HEK293 (cell line): ENCODE results near the gene ZACN.
"Not testable (repeated sequence)": the region's sequence is repeated elsewhere in the genome, so short reads cannot be mapped to it uniquely, and the experiment has no call there.

Experiments
- CTCF ChIA-PET: fragments of 350-600 bp; formaldehyde crosslinking; extraction: SDS; loops from one replicate; lab custom pipeline; 2021; ENCODE audit warnings: antibody characterized with exemption; lab: Yijun Ruan, JAX
- POLR2A ChIA-PET: fragments of 300-600 bp; formaldehyde crosslinking; extraction: SDS; loops from one replicate; lab custom pipeline; 2020; ENCODE audit warnings: antibody characterized with exemption, inconsistent platforms; lab: Yijun Ruan, JAX
- H3K27ac ChIP-seq: fragments of 200-500 bp; sonication (Bioruptor generic); 2 replicates; pipeline ENCODE4 v1.5.1; 2014; ENCODE audit warnings: low read depth, low read length, control low read depth, inconsistent platforms; ENCODE audit errors: extremely low read depth
- H3K36me3 ChIP-seq, 2 experiments: fragments of 200-500 bp in 1 of 2; sonication (Bioruptor generic) in 1 of 2; 1 replicate in 1 of 2; 2 replicates in 1 of 2; pipeline ENCODE4 v1.5.1; 2014 to 2017; ENCODE audit warnings: inconsistent platforms in 2 of 2, low read length in 2 of 2; ENCODE audit not compliant: control insufficient read depth in 2 of 2, insufficient read depth in 1 of 2
- H3K4me1 ChIP-seq: fragments of 200-500 bp; sonication (Bioruptor generic); 2 replicates; pipeline ENCODE4 v1.5.1; 2014; ENCODE audit warnings: mild to moderate bottlenecking, low read length, inconsistent platforms; ENCODE audit not compliant: control insufficient read depth, insufficient read depth
- H3K4me3 ChIP-seq: 2 replicates; pipeline ENCODE4 v1.5.1; 2011; ENCODE audit warnings: low read depth, mild to moderate bottlenecking, control low read depth, low read length, moderate library complexity
- H3K9me3 ChIP-seq: fragments of 200-500 bp; sonication (Bioruptor generic); 2 replicates; pipeline ENCODE4 v1.5.1; 2014; ENCODE audit warnings: low read depth, low read length, inconsistent platforms; ENCODE audit not compliant: control insufficient read depth, insufficient read depth
- GLIS1 ChIP-seq: fragments of 450-650 bp; formaldehyde crosslinking; IDR thresholded peaks from 2 replicates; pipeline ENCODE4 v1.5.1; 2016; ENCODE audit warnings: missing biosample characterization, missing genetic modification characterization
- KLF1 ChIP-seq: fragments of 450-650 bp; formaldehyde crosslinking; IDR thresholded peaks from 2 replicates; pipeline ENCODE4 v1.5.1; 2016; ENCODE audit warnings: missing biosample characterization, missing genetic modification characterization
- KLF16 ChIP-seq: fragments of 450-650 bp; formaldehyde crosslinking; IDR thresholded peaks from 2 replicates; pipeline ENCODE4 v1.5.1; 2017; ENCODE audit warnings: missing biosample characterization, missing genetic modification characterization
- PRDM1 ChIP-seq: fragments of 450-650 bp; formaldehyde crosslinking; IDR thresholded peaks from 2 replicates; pipeline ENCODE4; 2016; ENCODE audit warnings: missing biosample characterization, missing genetic modification characterization
- ZBTB1 ChIP-seq: fragments of 450-650 bp; formaldehyde crosslinking; IDR thresholded peaks from 2 replicates; pipeline ENCODE4 v1.5.1; 2016; ENCODE audit warnings: missing biosample characterization, missing genetic modification characterization
- ZNF10 ChIP-seq: fragments of 450-650 bp; formaldehyde crosslinking; IDR thresholded peaks from 2 replicates; pipeline ENCODE4 v1.5.1; 2017; ENCODE audit warnings: missing biosample characterization, missing genetic modification characterization
- ZNF121 ChIP-seq: fragments of 450-650 bp; formaldehyde crosslinking; IDR thresholded peaks from 2 replicates; pipeline ENCODE4 v1.5.1; 2016; ENCODE audit warnings: missing biosample characterization, missing genetic modification characterization
- ZNF138 ChIP-seq: fragments of 450-650 bp; formaldehyde crosslinking; IDR thresholded peaks from 2 replicates; pipeline ENCODE4 v1.5.1; 2016; ENCODE audit warnings: missing biosample characterization, missing genetic modification characterization, borderline replicate concordance
- ZNF23 ChIP-seq: fragments of 450-650 bp; formaldehyde crosslinking; IDR thresholded peaks from 2 replicates; pipeline ENCODE4 v1.5.1; 2016; ENCODE audit warnings: missing biosample characterization, missing genetic modification characterization, borderline replicate concordance
- ZNF274 ChIP-seq, 2 experiments: fragments of 200-500 bp in 1 of 2; fragments of 450-650 bp in 1 of 2; sonication (Bioruptor generic) in 1 of 2; formaldehyde crosslinking in 1 of 2; IDR thresholded peaks; 2 replicates each; pipeline versions ENCODE4 v1.5.1 to v1.6.1; 2014 to 2016; ENCODE audit warnings: borderline replicate concordance in 1 of 2, inconsistent platforms in 1 of 2, low read length in 1 of 2, missing biosample characterization in 1 of 2, missing genetic modification characterization in 1 of 2
- ZNF302 ChIP-seq: fragments of 450-650 bp; formaldehyde crosslinking; IDR thresholded peaks from 2 replicates; pipeline ENCODE4 v1.5.1; 2016; ENCODE audit warnings: missing biosample characterization, missing genetic modification characterization, low read depth
- ZNF366 ChIP-seq: fragments of 450-650 bp; formaldehyde crosslinking; conservative IDR thresholded peaks from 2 replicates; pipeline ENCODE4 v1.5.1; 2016; ENCODE audit warnings: missing biosample characterization, missing genetic modification characterization
- ZNF530 ChIP-seq: fragments of 450-650 bp; formaldehyde crosslinking; IDR thresholded peaks from 2 replicates; pipeline ENCODE4 v1.5.1; 2016; ENCODE audit warnings: low read depth, missing biosample characterization, missing genetic modification characterization
- ZNF600 ChIP-seq: fragments of 450-650 bp; formaldehyde crosslinking; IDR thresholded peaks from 2 replicates; pipeline ENCODE4 v1.5.1; 2016; ENCODE audit warnings: missing biosample characterization, missing genetic modification characterization
- ZSCAN16 ChIP-seq: fragments of 450-650 bp; formaldehyde crosslinking; IDR thresholded peaks from 2 replicates; pipeline ENCODE4 v1.5.1; 2016; ENCODE audit warnings: missing biosample characterization, missing genetic modification characterization
- TF ChIP-seq, protein P1 (sequence below): fragments of 450-650 bp; formaldehyde crosslinking; IDR thresholded peaks from 2 replicates; pipeline ENCODE4 v1.5.1; 2016; ENCODE audit warnings: missing biosample characterization, missing genetic modification characterization
- TF ChIP-seq, protein P2 (sequence below): fragments of 450-650 bp; formaldehyde crosslinking; IDR thresholded peaks from 2 replicates; pipeline ENCODE4 v1.5.1; 2017; ENCODE audit warnings: missing biosample characterization, missing genetic modification characterization
- TF ChIP-seq, protein P3 (sequence below): fragments of 450-650 bp; formaldehyde crosslinking; IDR thresholded peaks from 2 replicates; pipeline ENCODE4 v1.5.1; 2016; ENCODE audit warnings: missing biosample characterization, missing genetic modification characterization
- TF ChIP-seq, protein P4 (sequence below): fragments of 450-650 bp; formaldehyde crosslinking; optimal IDR thresholded peaks from 2 replicates; pipeline ENCODE3; 2016; ENCODE audit warnings: missing biosample characterization, mild to moderate bottlenecking, missing genetic modification characterization
- TF ChIP-seq, protein P5 (sequence below): fragments of 450-650 bp; formaldehyde crosslinking; IDR thresholded peaks from 2 replicates; pipeline ENCODE4 v1.5.1; 2016; ENCODE audit warnings: missing biosample characterization, missing genetic modification characterization

Gene ZACN

DNA sequence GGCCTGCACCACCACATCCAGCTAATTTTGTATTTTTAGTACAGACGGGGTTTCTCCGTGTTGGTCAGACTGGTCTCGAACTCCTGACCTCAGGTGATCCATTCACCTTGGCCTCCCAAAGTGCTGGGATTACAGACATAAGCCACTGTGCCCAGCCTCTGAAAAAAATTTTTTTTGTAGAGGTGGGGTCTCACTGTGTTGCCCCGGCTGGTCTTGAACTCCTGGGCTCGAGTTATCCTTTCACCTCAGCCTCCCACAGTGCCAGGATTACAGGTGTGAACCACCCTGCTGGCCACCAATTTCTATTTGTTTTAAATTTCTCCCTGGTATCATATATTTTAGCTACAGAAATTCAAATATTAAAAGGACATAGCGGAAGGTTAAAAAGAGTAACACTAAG lies 20.7 kb upstream of the ZACN start:
- not testable (repeated sequence) for H3K4me1 ChIP-seq, H3K9me3 ChIP-seq, H3K4me3 ChIP-seq, H3K27ac ChIP-seq
- ChIA-PET CTCF (interaction anchor here (0.6 to 7.1 kb wide), 10 partner anchors 17 to 240 kb away, joined by 3 to 58 read pairs (median 3); no protein-coding TSS in a partner anchor), POLR2A (interaction anchor here (0.6 to 1.7 kb wide), 2 partner anchors 23 to 28 kb away, joined by 4 to 9 read pairs; no protein-coding TSS in a partner anchor)
- H3K36me3 ChIP-seq, result peaks cover 79 to 90% of the 10 kb centered on the region in 2 experiments
- TF ChIP-seq ZNF121 (tag by site-specific recombination), result 0 out of 2 replicates have a peak, but pooled peaks have one; percentile 67

DNA sequence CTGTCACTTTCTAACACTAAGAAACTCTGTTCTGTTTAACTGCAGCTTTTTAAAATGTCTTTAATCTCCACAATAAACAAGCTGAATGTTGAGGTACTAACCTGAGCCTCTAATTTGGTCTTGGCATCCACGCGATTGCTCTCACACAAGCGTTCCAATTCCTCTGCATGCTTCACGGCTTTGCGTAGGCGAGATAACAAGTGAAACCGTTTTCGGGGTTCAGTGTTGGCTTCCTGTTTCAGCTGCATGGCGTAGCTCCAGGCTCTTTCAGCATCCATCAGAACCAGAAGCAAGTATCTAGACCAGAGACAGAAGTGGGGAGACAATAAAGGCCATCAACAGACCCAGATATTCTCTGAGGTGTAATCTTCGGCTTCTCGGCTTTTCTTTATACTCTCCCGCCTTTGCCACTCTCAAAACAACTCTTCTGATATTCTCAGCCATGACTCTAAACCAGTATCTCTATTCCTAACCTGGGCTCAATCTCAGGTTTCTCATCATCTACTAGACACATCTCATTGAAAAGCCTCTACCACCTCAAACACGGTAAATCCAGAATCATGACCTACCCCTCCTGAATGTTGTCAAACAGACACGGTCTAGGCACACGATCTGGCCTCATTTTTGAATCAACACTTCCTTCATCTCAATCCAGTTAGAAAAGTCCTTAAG lies 15.0 kb upstream of the ZACN start:
- Histone ChIP-seq H3K4me3 (no peak overlapping the region), H3K36me3 (peaks cover 91 to 94% of the 10 kb centered on the region in 2 experiments), H3K9me3 (no peaks in the 10 kb centered on the region), H3K27ac (no peak overlapping the region), H3K4me1 (no peaks in the 10 kb centered on the region)
- ChIA-PET POLR2A (interaction anchor here (0.7 to 1.5 kb wide), 4 partner anchors 8 to 201 kb away, joined by 4 to 15 read pairs (median 5); partner anchors contain the start of genes SRP68 and UBALD2), CTCF (interaction anchor here (0.7 to 3.7 kb wide), 8 partner anchors 13 to 726 kb away, joined by 3 to 20 read pairs (median 6); partner anchors contain the start of gene CDK3)
- TF ChIP-seq, protein P1, sequence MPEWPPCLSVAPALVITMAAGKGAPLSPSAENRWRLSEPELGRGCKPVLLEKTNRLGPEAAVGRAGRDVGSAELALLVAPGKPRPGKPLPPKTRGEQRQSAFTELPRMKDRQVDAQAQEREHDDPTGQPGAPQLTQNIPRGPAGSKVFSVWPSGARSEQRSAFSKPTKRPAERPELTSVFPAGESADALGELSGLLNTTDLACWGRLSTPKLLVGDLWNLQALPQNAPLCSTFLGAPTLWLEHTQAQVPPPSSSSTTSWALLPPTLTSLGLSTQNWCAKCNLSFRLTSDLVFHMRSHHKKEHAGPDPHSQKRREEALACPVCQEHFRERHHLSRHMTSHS (tag by site-specific recombination), result no peak
- TF ChIP-seq PRDM1 (tag by site-specific recombination), result peak; percentile 63

DNA sequence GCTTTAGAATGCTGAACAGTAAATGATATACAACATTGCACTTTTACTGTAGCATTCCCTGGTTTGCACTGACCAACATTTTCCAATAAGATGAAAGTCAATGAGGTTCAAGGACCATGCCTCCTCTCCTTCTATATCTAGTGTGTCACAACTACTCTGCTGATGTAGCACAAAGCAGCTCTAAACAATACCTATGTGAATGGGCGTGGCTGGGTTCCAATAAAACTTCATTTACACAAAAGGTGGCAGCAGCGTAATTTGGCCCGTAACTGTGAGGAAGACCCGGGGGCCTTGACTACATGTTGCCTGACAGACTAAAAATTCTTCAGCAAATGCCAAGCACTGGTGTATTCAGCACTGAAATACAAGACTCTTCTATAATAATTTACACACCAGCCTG lies 13.2 kb upstream of the ZACN start:
- Histone ChIP-seq H3K27ac (no peak overlapping the region), H3K4me1 (0 out of 2 replicates have a peak, but pooled peaks cover under 1% of the 10 kb centered on the region), H3K4me3 (no peak overlapping the region), H3K9me3 (no peaks in the 10 kb centered on the region), H3K36me3 (peaks cover 85 to 90% of the 10 kb centered on the region in 2 experiments)
- POLR2A ChIA-PET, result interaction anchor here (0.6 to 1.5 kb wide), 4 partner anchors 8 to 89 kb away, joined by 5 to 8 read pairs (median 6); no protein-coding TSS in a partner anchor
- CTCF ChIA-PET, result interaction anchor here (0.5 to 3.7 kb wide), 6 partner anchors 52 to 214 kb away, joined by 3 to 20 read pairs (median 6); partner anchors contain the start of gene CDK3
- TF ChIP-seq KLF16 (tag by site-specific recombination) (no peak), ZBTB1 (tag by site-specific recombination) (no peak), ZNF138 (no peak), ZNF10 (tag by site-specific recombination) (no peak), ZSCAN16 (tag by site-specific recombination) (no peak), ZNF530 (tag by site-specific recombination) (no peak), ZNF600 (tag by site-specific recombination) (no peak), GLIS1 (tag by site-specific recombination) (no peak), ZNF274 (IDR thresholded peaks at IDR 0.05; ENCODE audit: low read length) (no peak), ZNF274 (tag by site-specific recombination; IDR thresholded peaks at IDR 0.05; ENCODE audit: borderline replicate concordance) (no peak), ZNF23 (tag by site-specific recombination) (no peak), ZNF121 (tag by site-specific recombination) (no peak), ZNF302 (tag by site-specific recombination) (no peak), KLF1 (tag by site-specific recombination) (no peak), ZNF366 (tag by site-specific recombination) (no peak)
- TF ChIP-seq, protein P2, sequence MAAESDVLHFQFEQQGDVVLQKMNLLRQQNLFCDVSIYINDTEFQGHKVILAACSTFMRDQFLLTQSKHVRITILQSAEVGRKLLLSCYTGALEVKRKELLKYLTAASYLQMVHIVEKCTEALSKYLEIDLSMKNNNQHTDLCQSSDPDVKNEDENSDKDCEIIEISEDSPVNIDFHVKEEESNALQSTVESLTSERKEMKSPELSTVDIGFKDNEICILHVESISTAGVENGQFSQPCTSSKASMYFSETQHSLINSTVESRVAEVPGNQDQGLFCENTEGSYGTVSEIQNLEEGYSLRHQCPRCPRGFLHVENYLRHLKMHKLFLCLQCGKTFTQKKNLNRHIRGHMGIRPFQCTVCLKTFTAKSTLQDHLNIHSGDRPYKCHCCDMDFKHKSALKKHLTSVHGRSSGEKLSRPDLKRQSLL, result no peak
- TF ChIP-seq, protein P3, sequence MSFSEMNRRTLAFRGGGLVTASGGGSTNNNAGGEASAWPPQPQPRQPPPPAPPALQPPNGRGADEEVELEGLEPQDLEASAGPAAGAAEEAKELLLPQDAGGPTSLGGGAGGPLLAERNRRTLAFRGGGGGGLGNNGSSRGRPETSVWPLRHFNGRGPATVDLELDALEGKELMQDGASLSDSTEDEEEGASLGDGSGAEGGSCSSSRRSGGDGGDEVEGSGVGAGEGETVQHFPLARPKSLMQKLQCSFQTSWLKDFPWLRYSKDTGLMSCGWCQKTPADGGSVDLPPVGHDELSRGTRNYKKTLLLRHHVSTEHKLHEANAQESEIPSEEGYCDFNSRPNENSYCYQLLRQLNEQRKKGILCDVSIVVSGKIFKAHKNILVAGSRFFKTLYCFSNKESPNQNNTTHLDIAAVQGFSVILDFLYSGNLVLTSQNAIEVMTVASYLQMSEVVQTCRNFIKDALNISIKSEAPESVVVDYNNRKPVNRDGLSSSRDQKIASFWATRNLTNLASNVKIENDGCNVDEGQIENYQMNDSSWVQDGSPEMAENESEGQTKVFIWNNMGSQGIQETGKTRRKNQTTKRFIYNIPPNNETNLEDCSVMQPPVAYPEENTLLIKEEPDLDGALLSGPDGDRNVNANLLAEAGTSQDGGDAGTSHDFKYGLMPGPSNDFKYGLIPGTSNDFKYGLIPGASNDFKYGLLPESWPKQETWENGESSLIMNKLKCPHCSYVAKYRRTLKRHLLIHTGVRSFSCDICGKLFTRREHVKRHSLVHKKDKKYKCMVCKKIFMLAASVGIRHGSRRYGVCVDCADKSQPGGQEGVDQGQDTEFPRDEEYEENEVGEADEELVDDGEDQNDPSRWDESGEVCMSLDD (tag by site-specific recombination), result no peak
- TF ChIP-seq, protein P4, sequence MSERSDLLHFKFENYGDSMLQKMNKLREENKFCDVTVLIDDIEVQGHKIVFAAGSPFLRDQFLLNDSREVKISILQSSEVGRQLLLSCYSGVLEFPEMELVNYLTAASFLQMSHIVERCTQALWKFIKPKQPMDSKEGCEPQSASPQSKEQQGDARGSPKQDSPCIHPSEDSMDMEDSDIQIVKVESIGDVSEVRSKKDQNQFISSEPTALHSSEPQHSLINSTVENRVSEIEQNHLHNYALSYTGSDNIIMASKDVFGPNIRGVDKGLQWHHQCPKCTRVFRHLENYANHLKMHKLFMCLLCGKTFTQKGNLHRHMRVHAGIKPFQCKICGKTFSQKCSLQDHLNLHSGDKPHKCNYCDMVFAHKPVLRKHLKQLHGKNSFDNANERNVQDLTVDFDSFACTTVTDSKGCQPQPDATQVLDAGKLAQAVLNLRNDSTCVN, result no peak
- TF ChIP-seq, protein P5, sequence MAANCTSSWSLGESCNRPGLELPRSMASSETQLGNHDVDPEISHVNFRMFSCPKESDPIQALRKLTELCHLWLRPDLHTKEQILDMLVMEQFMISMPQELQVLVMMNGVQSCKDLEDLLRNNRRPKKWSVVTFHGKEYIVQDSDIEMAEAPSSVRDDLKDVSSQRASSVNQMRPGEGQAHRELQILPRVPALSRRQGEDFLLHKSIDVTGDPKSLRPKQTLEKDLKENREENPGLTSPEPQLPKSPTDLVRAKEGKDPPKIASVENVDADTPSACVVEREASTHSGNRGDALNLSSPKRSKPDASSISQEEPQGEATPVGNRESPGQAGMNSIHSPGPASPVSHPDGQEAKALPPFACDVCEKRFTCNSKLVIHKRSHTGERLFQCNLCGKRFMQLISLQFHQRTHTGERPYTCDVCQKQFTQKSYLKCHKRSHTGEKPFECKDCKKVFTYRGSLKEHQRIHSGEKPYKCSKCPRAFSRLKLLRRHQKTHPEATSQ (tag by site-specific recombination), result no peak
